Activated naive CD4-positive, alpha-beta T cell treated with anti-CD3 and anti-CD28 coated beads, Interleukin-2, amount 50 U/mL, for 24 hours (primary cell): ENCODE measurements around the gene ACAN.

Experiments used
- H3K27ac Mint-ChIP-seq: one replicate; pipeline ENCODE4 v1.8.0; 2021; ENCODE audit warnings: mild to moderate bottlenecking, mixed read lengths
- H3K27me3 Mint-ChIP-seq: one replicate; pipeline ENCODE4 v1.8.0; 2021; ENCODE audit warnings: mixed read lengths
- H3K36me3 Mint-ChIP-seq: one replicate; pipeline ENCODE4 v1.8.0; 2021; ENCODE audit warnings: mixed read lengths
- H3K4me1 Mint-ChIP-seq: one replicate; pipeline ENCODE4 v1.8.0; 2021; ENCODE audit warnings: mixed read lengths
- H3K4me3 Mint-ChIP-seq: one replicate; pipeline ENCODE4 v1.8.0; 2021; ENCODE audit warnings: mild to moderate bottlenecking, mixed read lengths
- H3K9me3 Mint-ChIP-seq: one replicate; pipeline ENCODE4 v1.8.0; 2021; ENCODE audit warnings: mixed read lengths

Gene ACAN

DNA sequence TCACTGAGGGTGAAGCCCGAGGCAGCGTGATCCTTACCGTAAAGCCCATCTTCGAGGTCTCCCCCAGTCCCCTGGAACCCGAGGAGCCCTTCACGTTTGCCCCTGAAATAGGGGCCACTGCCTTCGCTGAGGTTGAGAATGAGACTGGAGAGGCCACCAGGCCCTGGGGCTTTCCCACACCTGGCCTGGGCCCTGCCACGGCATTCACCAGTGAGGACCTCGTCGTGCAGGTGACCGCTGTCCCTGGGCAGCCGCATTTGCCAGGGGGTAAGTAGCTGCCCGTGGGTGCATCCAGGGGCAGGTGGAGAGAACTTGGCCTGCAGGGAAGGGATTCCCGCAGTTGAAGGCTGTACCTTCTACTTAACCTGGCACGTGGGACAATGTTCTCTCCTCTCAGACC, 42.4 kb downstream of the ACAN start:
- H3K36me3 Mint-ChIP-seq = no peaks in the 10 kb centered on the region
- H3K9me3 Mint-ChIP-seq = no peaks in the 10 kb centered on the region
- H3K4me1 Mint-ChIP-seq = no peaks in the 10 kb centered on the region
- H3K27ac Mint-ChIP-seq = no peak overlapping the region
- H3K27me3 Mint-ChIP-seq = peaks cover 1% of the 10 kb centered on the region
- H3K4me3 Mint-ChIP-seq = no peak overlapping the region

DNA sequence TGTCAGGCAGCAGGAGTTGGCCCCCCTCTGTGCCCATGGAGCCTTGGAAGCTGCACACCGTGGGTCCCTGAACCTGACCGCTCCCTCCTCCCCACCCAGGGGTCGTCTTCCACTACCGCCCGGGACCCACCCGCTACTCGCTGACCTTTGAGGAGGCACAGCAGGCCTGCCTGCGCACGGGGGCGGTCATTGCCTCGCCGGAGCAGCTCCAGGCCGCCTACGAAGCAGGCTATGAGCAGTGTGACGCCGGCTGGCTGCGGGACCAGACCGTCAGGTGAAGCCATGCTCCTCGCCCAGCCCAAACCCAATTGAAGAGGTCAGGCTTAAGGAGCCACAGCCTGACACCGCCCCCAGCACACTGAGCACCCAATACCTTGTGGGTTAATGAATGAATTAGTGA, 43.9 kb downstream of the ACAN start:
- Mint-ChIP-seq H3K4me1 (no peaks in the 10 kb centered on the region), H3K27ac (no peak overlapping the region), H3K27me3 (peaks cover 1% of the 10 kb centered on the region), H3K36me3 (no peaks in the 10 kb centered on the region), H3K4me3 (no peak overlapping the region), H3K9me3 (no peaks in the 10 kb centered on the region)

DNA sequence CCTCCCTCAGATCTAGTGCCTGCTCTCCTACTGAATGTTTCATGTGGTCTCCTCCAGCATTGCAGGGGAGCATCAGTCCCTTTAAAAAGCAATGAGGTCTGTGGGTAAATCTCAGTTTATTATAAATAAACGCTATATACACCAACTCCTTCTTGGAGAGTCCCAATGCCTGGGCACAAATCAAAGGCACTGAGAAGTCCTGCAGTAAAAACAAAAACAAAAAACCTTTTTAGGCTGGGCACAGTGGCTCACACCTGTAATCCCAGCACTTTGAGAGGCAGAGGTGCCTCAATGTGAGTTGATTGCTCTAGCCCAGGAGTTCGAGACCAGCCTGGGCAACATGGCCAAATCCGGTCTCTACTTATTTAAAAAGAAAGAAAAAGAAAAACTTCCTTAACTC, 45.0 kb downstream of the ACAN start:
- Mint-ChIP-seq H3K9me3 (no peaks in the 10 kb centered on the region), H3K27me3 (peaks cover 1% of the 10 kb centered on the region), H3K4me3 (no peak overlapping the region), H3K27ac (no peak overlapping the region), H3K36me3 (no peaks in the 10 kb centered on the region), H3K4me1 (no peaks in the 10 kb centered on the region)

DNA sequence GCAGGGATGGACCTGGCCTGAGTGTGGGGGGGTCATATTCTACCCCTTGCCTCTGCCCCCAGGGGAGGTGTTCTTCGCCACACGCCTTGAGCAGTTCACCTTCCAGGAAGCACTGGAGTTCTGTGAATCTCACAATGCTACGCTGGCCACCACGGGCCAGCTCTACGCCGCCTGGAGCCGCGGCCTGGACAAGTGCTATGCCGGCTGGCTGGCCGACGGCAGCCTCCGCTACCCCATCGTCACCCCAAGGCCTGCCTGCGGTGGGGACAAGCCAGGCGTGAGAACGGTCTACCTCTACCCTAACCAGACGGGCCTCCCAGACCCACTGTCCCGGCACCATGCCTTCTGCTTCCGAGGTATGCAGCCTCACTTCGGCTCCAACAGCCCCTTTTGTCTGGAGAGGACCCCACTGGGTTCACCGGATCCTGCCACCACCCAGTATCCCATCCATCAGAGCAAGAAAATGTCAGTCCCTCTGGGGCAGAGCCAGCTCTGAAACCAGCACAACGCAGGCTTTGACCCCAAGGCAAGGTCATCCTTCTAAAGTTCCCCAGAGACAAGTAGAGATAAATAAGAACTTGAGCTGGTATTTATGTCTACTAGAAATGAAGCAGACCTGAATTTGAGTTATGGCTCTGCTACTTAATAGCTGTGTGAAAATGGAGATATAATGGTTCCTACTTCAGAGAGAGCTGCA, 46.3 kb downstream of the ACAN start:
- Mint-ChIP-seq H3K4me1 (no peaks in the 10 kb centered on the region), H3K36me3 (peaks cover 3% of the 10 kb centered on the region), H3K4me3 (no peak overlapping the region), H3K27me3 (peaks cover 1% of the 10 kb centered on the region), H3K9me3 (peaks cover 1% of the 10 kb centered on the region), H3K27ac (no peak overlapping the region)

DNA sequence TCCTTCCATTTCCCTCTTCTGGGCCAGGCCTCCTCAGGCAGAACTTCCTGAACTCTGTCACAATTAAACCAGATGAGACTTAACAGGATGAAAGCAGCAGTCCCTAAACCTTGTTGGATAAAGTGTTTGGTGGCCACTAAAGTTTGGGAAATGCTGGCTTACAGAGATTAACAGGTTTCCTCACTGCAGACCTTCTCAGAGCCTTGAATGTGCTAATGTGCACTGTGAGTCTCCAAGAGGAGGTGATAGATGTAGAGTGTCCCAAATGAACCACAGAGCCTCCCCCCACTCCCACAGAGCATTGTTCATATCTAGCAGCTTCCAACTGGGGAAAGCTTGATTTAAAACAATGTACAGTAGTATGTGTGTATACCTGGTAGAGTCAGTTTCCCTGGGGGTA, 49.2 kb downstream of the ACAN start:
- Mint-ChIP-seq H3K4me3 (no peak overlapping the region), H3K36me3 (peaks cover 3% of the 10 kb centered on the region), H3K4me1 (no peaks in the 10 kb centered on the region), H3K27ac (no peak overlapping the region), H3K27me3 (peaks cover 1% of the 10 kb centered on the region), H3K9me3 (peaks cover 4% of the 10 kb centered on the region)

DNA sequence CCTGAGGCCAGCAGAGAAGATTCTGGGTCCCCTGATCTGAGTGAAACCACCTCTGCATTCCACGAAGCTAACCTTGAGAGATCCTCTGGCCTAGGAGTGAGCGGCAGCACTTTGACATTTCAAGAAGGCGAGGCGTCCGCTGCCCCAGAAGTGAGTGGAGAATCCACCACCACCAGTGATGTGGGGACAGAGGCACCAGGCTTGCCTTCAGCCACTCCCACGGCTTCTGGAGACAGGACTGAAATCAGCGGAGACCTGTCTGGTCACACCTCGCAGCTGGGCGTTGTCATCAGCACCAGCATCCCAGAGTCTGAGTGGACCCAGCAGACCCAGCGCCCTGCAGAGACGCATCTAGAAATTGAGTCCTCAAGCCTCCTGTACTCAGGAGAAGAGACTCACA, 55.7 kb downstream of the ACAN start:
- Mint-ChIP-seq H3K36me3 (peaks cover 2% of the 10 kb centered on the region), H3K9me3 (peaks cover 4% of the 10 kb centered on the region), H3K4me1 (no peaks in the 10 kb centered on the region)

DNA sequence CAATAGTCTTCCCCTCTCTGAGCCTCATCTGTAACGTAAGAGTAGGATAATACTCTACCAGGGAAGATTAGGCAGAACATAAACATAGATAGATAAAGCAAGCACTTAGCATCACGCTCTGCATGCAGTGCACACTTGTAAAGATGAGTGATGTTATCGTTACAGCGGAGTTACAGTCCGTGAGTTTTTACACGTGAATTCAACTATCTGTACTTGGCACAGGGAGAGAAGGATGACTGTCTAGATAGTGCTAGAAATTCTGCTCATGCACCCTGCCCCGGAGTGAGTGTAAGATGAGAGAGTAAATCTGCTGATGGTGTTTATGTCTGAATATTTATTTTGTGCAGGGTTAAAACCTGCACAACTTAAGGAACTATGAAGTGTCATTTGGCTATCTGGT, 56.3 kb downstream of the ACAN start:
- H3K27ac Mint-ChIP-seq = no peak overlapping the region
- H3K4me3 Mint-ChIP-seq = no peak overlapping the region
- H3K9me3 Mint-ChIP-seq = peaks cover 2% of the 10 kb centered on the region
- H3K27me3 Mint-ChIP-seq = no peaks in the 10 kb centered on the region
- no peaks in the 10 kb centered on the region for H3K4me1 Mint-ChIP-seq
- peaks cover 2% of the 10 kb centered on the region for H3K36me3 Mint-ChIP-seq

More for the DNA sequence above, 55.7 kb downstream of the ACAN start:
- no peaks in the 10 kb centered on the region for H3K27me3 Mint-ChIP-seq
- no peak overlapping the region for H3K4me3 Mint-ChIP-seq
- H3K27ac Mint-ChIP-seq = no peak overlapping the region

DNA sequence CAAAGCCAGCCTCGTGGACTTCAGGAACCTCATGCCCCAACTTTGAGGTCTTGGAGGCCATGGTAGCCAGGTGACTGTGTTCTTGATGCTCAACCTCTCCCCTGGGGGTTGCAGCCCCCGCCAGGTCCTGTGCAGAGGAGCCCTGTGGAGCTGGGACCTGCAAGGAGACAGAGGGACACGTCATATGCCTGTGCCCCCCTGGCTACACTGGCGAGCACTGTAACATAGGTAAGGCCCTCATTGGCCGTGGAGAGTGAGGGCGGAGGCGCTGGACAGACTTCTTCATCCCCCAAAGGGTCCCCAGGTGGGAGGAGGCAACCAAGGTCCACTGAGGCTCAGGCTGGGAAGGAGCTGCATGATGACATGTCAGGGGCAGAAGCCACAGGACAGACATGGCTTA, 57.0 kb downstream of the ACAN start:
- peaks cover 2% of the 10 kb centered on the region for H3K36me3 Mint-ChIP-seq
- H3K4me1 Mint-ChIP-seq = no peaks in the 10 kb centered on the region
- H3K9me3 Mint-ChIP-seq = no peaks in the 10 kb centered on the region
- no peak overlapping the region for H3K27ac Mint-ChIP-seq
- no peak overlapping the region for H3K4me3 Mint-ChIP-seq
- no peaks in the 10 kb centered on the region for H3K27me3 Mint-ChIP-seq

DNA sequence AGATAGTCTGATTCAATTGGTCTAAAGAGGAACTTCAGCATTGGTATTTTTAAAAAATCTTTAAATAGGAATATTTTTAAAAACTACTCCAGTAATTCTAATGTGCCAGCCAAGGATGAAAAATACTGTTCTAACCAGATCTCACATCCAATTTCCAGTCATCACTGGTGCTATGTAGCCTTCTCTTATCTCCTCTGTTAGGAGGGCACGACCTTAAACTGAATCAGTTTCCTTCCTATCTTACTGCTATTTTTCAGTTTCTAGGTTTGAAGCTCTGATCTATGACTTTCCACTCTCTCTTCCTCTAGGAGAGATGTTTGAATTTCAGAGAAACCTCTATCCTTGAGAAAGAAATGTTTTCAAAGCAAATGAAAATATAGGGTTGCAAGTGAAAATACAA, 60.2 kb downstream of the ACAN start:
- H3K27ac Mint-ChIP-seq = no peak overlapping the region
- peaks cover 2% of the 10 kb centered on the region for H3K36me3 Mint-ChIP-seq

DNA sequence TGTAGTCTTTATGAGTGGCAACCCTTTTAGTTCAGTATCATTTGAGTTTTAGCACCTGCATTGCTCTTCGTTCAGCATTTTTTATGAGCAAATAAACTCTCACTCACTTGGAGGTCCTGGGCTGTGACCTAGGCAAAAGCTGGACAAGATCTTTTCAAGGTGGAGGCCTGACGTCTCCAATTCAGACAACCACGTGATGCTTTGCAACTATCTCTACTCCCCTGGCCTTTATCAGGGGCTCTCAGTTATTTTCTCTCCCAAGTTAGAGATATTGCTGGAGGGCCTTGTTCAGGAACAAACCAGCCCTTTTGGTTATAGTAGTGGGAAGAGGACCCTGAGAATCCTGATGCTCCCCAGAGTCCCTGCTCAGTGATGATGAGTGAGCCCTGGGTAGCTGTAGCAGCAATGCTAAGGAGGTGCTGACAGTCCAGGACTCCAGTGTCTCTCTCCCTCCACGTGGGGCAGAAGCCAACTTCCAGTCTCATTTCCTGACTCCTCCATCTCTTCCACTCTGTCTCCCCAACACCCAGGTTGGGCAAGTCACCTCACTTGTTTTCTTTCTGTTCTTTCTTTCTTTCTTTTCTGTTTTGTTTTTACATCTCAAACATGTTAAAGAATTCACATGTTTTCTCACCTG, 61.7 kb downstream of the ACAN start:
- Mint-ChIP-seq H3K9me3 (no peaks in the 10 kb centered on the region), H3K4me3 (no peak overlapping the region), H3K27ac (no peak overlapping the region), H3K27me3 (no peaks in the 10 kb centered on the region), H3K4me1 (no peaks in the 10 kb centered on the region), H3K36me3 (peaks cover 2% of the 10 kb centered on the region)

More for the DNA sequence above, 60.2 kb downstream of the ACAN start:
- Mint-ChIP-seq H3K4me3 (no peak overlapping the region), H3K9me3 (no peaks in the 10 kb centered on the region), H3K27me3 (no peaks in the 10 kb centered on the region), H3K4me1 (no peaks in the 10 kb centered on the region)

DNA sequence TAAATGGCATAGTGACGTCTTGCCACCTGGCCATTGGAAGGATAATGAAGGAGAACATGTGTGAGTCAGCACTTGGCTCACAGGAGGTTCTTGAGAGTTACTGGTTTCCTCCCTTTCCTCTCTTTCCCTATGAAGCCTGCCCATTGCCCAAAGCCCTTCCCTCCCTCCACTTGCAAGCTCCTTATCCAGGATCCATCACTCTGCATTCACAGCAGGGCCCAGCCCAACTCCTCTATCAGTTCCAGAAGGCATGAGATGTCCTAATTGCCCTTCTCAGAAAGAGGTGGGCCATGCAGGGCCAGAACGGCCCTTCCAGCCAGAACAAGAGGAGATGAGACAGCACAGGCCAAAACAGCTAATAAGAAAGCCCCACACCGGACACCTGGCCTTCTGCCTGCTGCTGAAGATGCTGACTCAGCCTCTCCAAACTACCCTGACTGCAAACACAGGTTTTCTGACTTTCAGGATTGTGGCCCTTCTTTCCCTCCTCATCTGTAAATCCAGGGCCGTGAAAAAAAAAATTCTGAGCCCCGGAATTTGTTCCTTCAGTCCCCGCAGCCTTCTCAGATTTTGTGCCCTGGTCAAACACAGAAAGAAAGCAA, 62.4 kb downstream of the ACAN start:
- H3K27me3 Mint-ChIP-seq = no peaks in the 10 kb centered on the region
- no peak overlapping the region for H3K4me3 Mint-ChIP-seq
- no peak overlapping the region for H3K27ac Mint-ChIP-seq
- H3K9me3 Mint-ChIP-seq = no peaks in the 10 kb centered on the region
- H3K36me3 Mint-ChIP-seq = peaks cover 2% of the 10 kb centered on the region
- H3K4me1 Mint-ChIP-seq = no peaks in the 10 kb centered on the region

DNA sequence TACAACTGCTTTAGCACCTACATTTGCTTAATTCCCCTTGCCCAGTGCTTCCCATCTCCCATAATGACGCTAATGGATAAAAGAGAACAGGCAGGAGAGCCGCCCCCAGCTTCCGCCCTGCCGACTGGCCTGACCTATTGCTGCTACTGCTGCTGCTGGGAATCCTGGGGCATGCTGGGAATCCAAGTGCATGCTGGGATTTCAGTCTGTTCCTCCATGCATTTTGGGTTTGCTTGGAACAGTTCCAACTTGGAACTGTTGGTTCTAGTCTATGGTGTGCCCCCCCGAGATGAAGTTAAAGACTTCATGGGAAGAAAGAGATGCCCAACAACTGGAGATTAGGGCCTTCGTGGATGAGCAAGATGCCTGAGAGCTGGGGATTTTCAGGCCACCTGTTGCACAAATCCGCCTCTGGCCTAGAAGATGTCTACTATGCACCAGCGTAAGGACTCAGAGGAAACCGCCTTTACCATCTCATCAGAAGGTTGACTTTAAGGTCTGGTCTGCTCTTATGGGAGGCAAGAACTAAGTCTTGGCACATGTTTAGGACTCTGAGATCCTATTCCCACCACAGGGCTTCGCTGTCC, 63.2 kb downstream of the ACAN start:
- Mint-ChIP-seq H3K36me3 (peaks cover 2% of the 10 kb centered on the region), H3K4me1 (no peaks in the 10 kb centered on the region), H3K27ac (no peak overlapping the region), H3K4me3 (no peak overlapping the region), H3K27me3 (no peaks in the 10 kb centered on the region), H3K9me3 (no peaks in the 10 kb centered on the region)

DNA sequence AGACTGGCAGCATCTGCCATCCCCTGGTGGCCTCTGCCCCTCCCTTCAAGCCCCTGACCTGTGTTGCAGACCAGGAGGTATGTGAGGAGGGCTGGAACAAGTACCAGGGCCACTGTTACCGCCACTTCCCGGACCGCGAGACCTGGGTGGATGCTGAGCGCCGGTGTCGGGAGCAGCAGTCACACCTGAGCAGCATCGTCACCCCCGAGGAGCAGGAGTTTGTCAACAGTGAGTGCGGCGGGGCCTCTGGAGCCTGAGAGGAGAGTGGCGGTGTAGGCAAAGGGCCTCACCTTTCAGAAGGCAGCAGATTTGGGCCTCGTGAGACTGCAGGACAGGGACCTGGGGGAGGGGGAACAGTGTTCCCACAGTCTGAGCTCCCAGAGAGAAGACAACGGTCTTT, 68.1 kb downstream of the ACAN start:
- Mint-ChIP-seq H3K4me1 (no peaks in the 10 kb centered on the region), H3K27me3 (no peaks in the 10 kb centered on the region), H3K27ac (no peak overlapping the region), H3K36me3 (peaks cover 5% of the 10 kb centered on the region), H3K4me3 (no peak overlapping the region), H3K9me3 (no peaks in the 10 kb centered on the region)

DNA sequence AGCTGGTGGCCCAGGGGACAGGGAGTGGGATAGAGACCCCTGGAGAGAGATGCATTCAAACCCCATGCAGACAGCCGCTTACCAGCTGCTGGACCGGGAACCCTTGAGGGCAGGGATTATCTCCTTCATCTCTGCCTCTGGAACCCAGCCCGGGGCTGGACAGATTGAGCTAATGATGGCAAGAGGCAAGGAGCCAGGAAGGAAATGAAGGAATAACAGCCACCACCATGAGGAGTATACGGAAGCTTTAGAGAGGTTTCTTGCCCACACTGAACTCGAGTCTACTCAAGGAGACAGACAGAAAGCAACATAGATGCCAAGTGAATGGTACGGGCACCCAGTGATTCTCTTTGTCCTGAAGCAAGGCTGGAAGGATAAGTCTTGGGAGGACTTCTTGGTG, 68.9 kb downstream of the ACAN start:
- no peaks in the 10 kb centered on the region for H3K27me3 Mint-ChIP-seq
- peaks cover 8% of the 10 kb centered on the region for H3K36me3 Mint-ChIP-seq
- no peaks in the 10 kb centered on the region for H3K4me1 Mint-ChIP-seq
- H3K4me3 Mint-ChIP-seq = no peak overlapping the region
- H3K27ac Mint-ChIP-seq = no peak overlapping the region
- H3K9me3 Mint-ChIP-seq = no peaks in the 10 kb centered on the region

DNA sequence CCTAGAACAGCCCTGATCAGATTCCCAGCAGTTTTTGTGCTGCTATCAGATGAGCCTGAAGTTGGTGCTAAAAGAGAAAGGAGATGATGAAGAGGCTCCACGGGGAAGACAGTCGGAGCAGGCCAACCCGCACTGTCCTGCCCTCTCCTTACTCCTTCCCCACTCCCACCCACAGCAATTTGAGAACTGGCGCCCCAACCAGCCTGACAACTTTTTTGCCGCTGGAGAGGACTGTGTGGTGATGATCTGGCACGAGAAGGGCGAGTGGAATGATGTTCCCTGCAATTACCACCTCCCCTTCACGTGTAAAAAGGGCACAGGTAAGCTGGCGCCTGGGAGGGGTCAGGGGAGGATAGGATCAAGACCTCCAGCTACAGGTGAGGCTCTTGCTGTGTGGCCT, 69.5 kb downstream of the ACAN start:
- Mint-ChIP-seq H3K36me3 (peaks cover 8% of the 10 kb centered on the region), H3K27me3 (no peaks in the 10 kb centered on the region), H3K4me3 (no peak overlapping the region), H3K27ac (no peak overlapping the region), H3K9me3 (no peaks in the 10 kb centered on the region), H3K4me1 (no peaks in the 10 kb centered on the region)

DNA sequence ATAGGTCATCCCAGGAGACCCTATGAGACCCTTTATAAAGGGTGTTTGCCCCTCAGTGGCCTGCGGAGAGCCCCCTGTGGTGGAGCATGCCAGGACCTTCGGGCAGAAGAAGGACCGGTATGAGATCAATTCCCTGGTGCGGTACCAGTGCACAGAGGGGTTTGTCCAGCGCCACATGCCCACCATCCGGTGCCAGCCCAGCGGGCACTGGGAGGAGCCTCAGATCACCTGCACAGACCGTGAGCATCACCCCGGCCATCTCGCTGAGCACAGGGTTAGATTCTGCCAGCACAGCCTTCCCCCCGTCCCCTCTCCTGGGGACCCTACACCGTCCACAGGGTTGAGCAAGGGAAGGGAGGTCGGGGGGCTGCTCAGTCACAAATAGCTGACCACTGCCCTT, 70.5 kb downstream of the ACAN start:
- no peaks in the 10 kb centered on the region for H3K4me1 Mint-ChIP-seq
- peaks cover 8% of the 10 kb centered on the region for H3K36me3 Mint-ChIP-seq
- no peak overlapping the region for H3K4me3 Mint-ChIP-seq
- H3K27me3 Mint-ChIP-seq = no peaks in the 10 kb centered on the region
- no peak overlapping the region for H3K27ac Mint-ChIP-seq
- H3K9me3 Mint-ChIP-seq = no peaks in the 10 kb centered on the region
